ENCODE results near the gene BACH1. TPM values are rescaled to one million over a fixed set of nuclear protein-coding genes. Genes with fewer than 3 reads are reported as not detected.
A peak's percentile ranks its signal among the peaks of the same experiment; 100 is the strongest.

The BACH1 gene
- total and polyA plus RNA-seq, 4 donors, result 9.2 to 106 (median 54.2) TPM

- DNase-seq, result no peak
- Histone ChIP-seq H3K27me3 (ENCODE audit: control insufficient read depth in 3 of 3, insufficient read depth in 3 of 3, low read length in 2 of 3) (no peaks in the 10 kb centered on the region), H3K27ac (ENCODE audit: low read depth in 1 of 2, low read length in 1 of 2) (no peak overlapping the region), H3K4me3 (no peak overlapping the region), H3K9ac (ENCODE audit: insufficient read depth in 1 of 2, low read length in 2 of 2) (no peak overlapping the region), H3K4me1 (ENCODE audit: control insufficient read depth in 5 of 5, insufficient read depth in 5 of 5, low read length in 5 of 5) (peaks cover 6 to 17% (median 13%) of the 10 kb centered on the region in 5 donors), H3K9me3 (ENCODE audit: control insufficient read depth in 4 of 4, insufficient read depth in 3 of 4, low read length in 3 of 4) (no peaks in the 10 kb centered on the region), H3K36me3 (ENCODE audit: control insufficient read depth in 4 of 4, insufficient read depth in 4 of 4, low read length in 4 of 4) (peaks cover 0 to 4% (median 2%) of the 10 kb centered on the region in 4 donors)
- WGBS, 2 donors, result 97% methylated on average over 3 of the region's 3 CpGs
- no peak for ATAC-seq (ENCODE audit: insufficient read depth, low FRiP score)
- TF ChIP-seq CTCF (IDR thresholded peaks at IDR 0.05; ENCODE audit: control extremely low read depth, extremely low read depth), result no peak
These were observed 47.6 kb downstream of the BACH1 start for GRCh38 chr21:29346281-29346680.

- H3K27me3 ChIP-seq (ENCODE audit: control insufficient read depth in 3 of 3, insufficient read depth in 3 of 3, low read length in 2 of 3), result no peaks in the 10 kb centered on the region
- peaks cover 6 to 17% (median 13%) of the 10 kb centered on the region in 5 donors for H3K4me1 ChIP-seq (ENCODE audit: control insufficient read depth in 5 of 5, insufficient read depth in 5 of 5, low read length in 5 of 5)
- H3K4me3 ChIP-seq, result no peak overlapping the region
- H3K27ac ChIP-seq (ENCODE audit: low read depth in 1 of 2, low read length in 1 of 2), result no peak overlapping the region
- H3K9me3 ChIP-seq (ENCODE audit: control insufficient read depth in 4 of 4, insufficient read depth in 3 of 4, low read length in 3 of 4), result no peaks in the 10 kb centered on the region
- 83 to 91% methylated on average over 4 of the region's 4 CpGs for WGBS, 2 donors
- H3K36me3 ChIP-seq (ENCODE audit: control insufficient read depth in 4 of 4, insufficient read depth in 4 of 4, low read length in 4 of 4), result peaks cover 0 to 4% (median 2%) of the 10 kb centered on the region in 4 donors
- DNase-seq (no peak), ATAC-seq (ENCODE audit: insufficient read depth, low FRiP score) (no peak)
- no peak for TF ChIP-seq CTCF (IDR thresholded peaks at IDR 0.05; ENCODE audit: control extremely low read depth, extremely low read depth)
- H3K9ac ChIP-seq (ENCODE audit: insufficient read depth in 1 of 2, low read length in 2 of 2), result no peak overlapping the region
These were observed 48.0 kb downstream of the BACH1 start for GRCh38 chr21:29346771-29347170.

- peaks cover 0 to 4% (median 2%) of the 10 kb centered on the region in 4 donors for H3K36me3 ChIP-seq (ENCODE audit: control insufficient read depth in 4 of 4, insufficient read depth in 4 of 4, low read length in 4 of 4)
- no peak overlapping the region for H3K9ac ChIP-seq (ENCODE audit: insufficient read depth in 1 of 2, low read length in 2 of 2)
- no peaks in the 10 kb centered on the region for H3K27me3 ChIP-seq (ENCODE audit: control insufficient read depth in 3 of 3, insufficient read depth in 3 of 3, low read length in 2 of 3)
- H3K9me3 ChIP-seq (ENCODE audit: control insufficient read depth in 4 of 4, insufficient read depth in 3 of 4, low read length in 3 of 4), result no peaks in the 10 kb centered on the region
- DNase-seq (peak in 2 of 3 donors; percentile 19 to 47), ATAC-seq (ENCODE audit: insufficient read depth, low FRiP score) (no peak)
- no peak overlapping the region for H3K4me3 ChIP-seq
- TF ChIP-seq CTCF (IDR thresholded peaks at IDR 0.05; ENCODE audit: control extremely low read depth, extremely low read depth), result no peak
- peaks cover 5 to 13% (median 8%) of the 10 kb centered on the region in 5 donors for H3K4me1 ChIP-seq (ENCODE audit: control insufficient read depth in 5 of 5, insufficient read depth in 5 of 5, low read length in 5 of 5)
- WGBS, 2 donors, result 45 to 71% methylated on average over 4 of the region's 4 CpGs
- no peak overlapping the region for H3K27ac ChIP-seq (ENCODE audit: low read depth in 1 of 2, low read length in 1 of 2)
These were observed 48.6 kb downstream of the BACH1 start for GRCh38 chr21:29347274-29347681.

- WGBS, 2 donors, result 77 to 88% methylated on average over 4 of the region's 4 CpGs
- Histone ChIP-seq H3K36me3 (ENCODE audit: control insufficient read depth in 4 of 4, insufficient read depth in 4 of 4, low read length in 4 of 4) (peaks cover 0 to 4% (median 1%) of the 10 kb centered on the region in 4 donors), H3K9me3 (ENCODE audit: control insufficient read depth in 4 of 4, insufficient read depth in 3 of 4, low read length in 3 of 4) (no peaks in the 10 kb centered on the region), H3K4me3 (no peak overlapping the region), H3K4me1 (ENCODE audit: control insufficient read depth in 5 of 5, insufficient read depth in 5 of 5, low read length in 5 of 5) (peaks cover 0 to 10% (median 6%) of the 10 kb centered on the region in 5 donors), H3K9ac (ENCODE audit: insufficient read depth in 1 of 2, low read length in 2 of 2) (no peak overlapping the region), H3K27ac (ENCODE audit: low read depth in 1 of 2, low read length in 1 of 2) (peak overlapping the region in 1 of 2 donors; percentile 56), H3K27me3 (ENCODE audit: control insufficient read depth in 3 of 3, insufficient read depth in 3 of 3, low read length in 2 of 3) (no peaks in the 10 kb centered on the region)
- no peak for TF ChIP-seq CTCF (IDR thresholded peaks at IDR 0.05; ENCODE audit: control extremely low read depth, extremely low read depth)
- ATAC-seq (ENCODE audit: insufficient read depth, low FRiP score), result peak; percentile 21
- DNase-seq, result peak in 1 of 3 donors; percentile 62
These were observed 51.0 kb downstream of the BACH1 start for GRCh38 chr21:29349702-29350101.
